HFF-Myc (cell line): ENCODE results near the gene STXBP2.

Source experiments
- DNase-seq: peaks from one replicate; pipeline ENCODE4 v3.0.0-alpha.2; 2011; ENCODE audit warnings: low read depth; ENCODE audit errors: extremely low read depth
- H3K4me3 ChIP-seq: replicated peaks from 2 replicates; pipeline ENCODE4 v1.5.1; 2011; ENCODE audit warnings: low read depth, mild to moderate bottlenecking, control low read depth, low read length
- CTCF ChIP-seq: IDR thresholded peaks from 2 replicates; pipeline ENCODE4 v1.5.1; 2012; ENCODE audit warnings: mild to moderate bottlenecking, low read depth, low read length, control low read depth; ENCODE audit errors: missing control alignments

Gene STXBP2

GRCh38 chr19:7614859-7615741 lies 21.8 kb upstream of the STXBP2 start:
- H3K4me3 ChIP-seq = no peak overlapping the region
- TF ChIP-seq CTCF = no peak
- DNase-seq = no peak

- no peak for TF ChIP-seq CTCF
- no peak for DNase-seq
- no peak overlapping the region for H3K4me3 ChIP-seq
Measured at GRCh38 chr19:7617172-7617571, 19.7 kb upstream of the STXBP2 start.

- TF ChIP-seq CTCF = no peak
- no peak overlapping the region for H3K4me3 ChIP-seq
- DNase-seq = no peak
Measured at GRCh38 chr19:7617735-7618134, 19.2 kb upstream of the STXBP2 start.

- no peak for TF ChIP-seq CTCF
- DNase-seq = no peak
- no peak overlapping the region for H3K4me3 ChIP-seq
Measured at GRCh38 chr19:7618348-7618747, 18.6 kb upstream of the STXBP2 start.

- no peak for TF ChIP-seq CTCF
Measured at GRCh38 chr19:7618771-7619510, 18.0 kb upstream of the STXBP2 start.

GRCh38 chr19:7619671-7620441 lies 17.1 kb upstream of the STXBP2 start:
- TF ChIP-seq CTCF = no peak
- no peak for DNase-seq
- no peak overlapping the region for H3K4me3 ChIP-seq

More at GRCh38 chr19:7618771-7619510, 18.0 kb upstream of the STXBP2 start:
- no peak overlapping the region for H3K4me3 ChIP-seq
- no peak for DNase-seq
